Lower leg skin (tissue), 4 donors: ENCODE data around the gene PRDM15. TPM values are rescaled to one million over a fixed set of nuclear protein-coding genes. Genes with fewer than 3 reads are reported as not detected.

Experiments
- DNase-seq, 2 donors: peaks; one replicate each; pipeline ENCODE4 v3.0.0-alpha.2; 2019; ENCODE audit warnings: low spot score in 2 of 2
- H3K4me3 ChIP-seq: fragments of 200-600 bp; sonication (generic); 2 replicates; pipeline ENCODE4 v1.5.1; 2017; ENCODE audit warnings: mild to moderate bottlenecking, low read depth; ENCODE audit not compliant: poor library complexity, severe bottlenecking
- POLR2A ChIP-seq, 2 donors: fragments of 450-650 bp; IDR thresholded peaks; one replicate each; pipeline ENCODE4 v1.6.1; 2016 to 2017; ENCODE audit warnings: antibody characterized with exemption in 2 of 2, mild to moderate bottlenecking in 1 of 2, moderate library complexity in 1 of 2
- WGBS, 2 donors: methylation state at CpG; one replicate each; pipeline ENCODE4 v1.1.5; 2018; 5-methylcytosine and 5-hydroxymethylcytosine counted together
- intact Hi-C: fragments of 100-400 bp; cut with DNase I; formaldehyde crosslinking; loops from one replicate; pipeline ENCODE4 v1.15.0; 2023; ENCODE audit warnings: low total_unique reads
- total RNA-seq, 4 donors: library from RNA; depleted of rRNA; stranded (reverse); fragments of >200 nt; gene quantifications; one replicate each; pipeline ENCODE4 v1.1.0, GENCODE V29; 2016
- TF ChIP-seq, protein P1 (sequence below), 3 donors: fragments of 450-650 bp; IDR thresholded peaks; one replicate each; pipeline ENCODE4 v1.5.1; 2016; ENCODE audit warnings: antibody characterized with exemption in 3 of 3, mild to moderate bottlenecking in 3 of 3, moderate library complexity in 2 of 3

PRDM15 gene
- total RNA-seq, 4 donors from 2014 or later = 4.7 to 26.9 (median 9.1) TPM

GRCh38 chr21:41834926-41835663 lies 44.0 kb downstream of the PRDM15 start:
- intact Hi-C loops = no loop called here
- 96% methylated on average over 40 to 42 of the region's 42 CpGs for WGBS, 2 donors
- DNase-seq = peak in 1 of 2 donors; percentile 81
- H3K4me3 ChIP-seq = no peak overlapping the region
- TF ChIP-seq, protein P1, sequence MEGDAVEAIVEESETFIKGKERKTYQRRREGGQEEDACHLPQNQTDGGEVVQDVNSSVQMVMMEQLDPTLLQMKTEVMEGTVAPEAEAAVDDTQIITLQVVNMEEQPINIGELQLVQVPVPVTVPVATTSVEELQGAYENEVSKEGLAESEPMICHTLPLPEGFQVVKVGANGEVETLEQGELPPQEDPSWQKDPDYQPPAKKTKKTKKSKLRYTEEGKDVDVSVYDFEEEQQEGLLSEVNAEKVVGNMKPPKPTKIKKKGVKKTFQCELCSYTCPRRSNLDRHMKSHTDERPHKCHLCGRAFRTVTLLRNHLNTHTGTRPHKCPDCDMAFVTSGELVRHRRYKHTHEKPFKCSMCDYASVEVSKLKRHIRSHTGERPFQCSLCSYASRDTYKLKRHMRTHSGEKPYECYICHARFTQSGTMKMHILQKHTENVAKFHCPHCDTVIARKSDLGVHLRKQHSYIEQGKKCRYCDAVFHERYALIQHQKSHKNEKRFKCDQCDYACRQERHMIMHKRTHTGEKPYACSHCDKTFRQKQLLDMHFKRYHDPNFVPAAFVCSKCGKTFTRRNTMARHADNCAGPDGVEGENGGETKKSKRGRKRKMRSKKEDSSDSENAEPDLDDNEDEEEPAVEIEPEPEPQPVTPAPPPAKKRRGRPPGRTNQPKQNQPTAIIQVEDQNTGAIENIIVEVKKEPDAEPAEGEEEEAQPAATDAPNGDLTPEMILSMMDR (IDR thresholded peaks at IDR 0.05) = no peak
- TF ChIP-seq POLR2A (IDR thresholded peaks at IDR 0.05) = no peak

- no peak overlapping the region for H3K4me3 ChIP-seq
- intact Hi-C loops = no loop called here
- TF ChIP-seq, protein P1 (IDR thresholded peaks at IDR 0.05) = no peak
- no peak for TF ChIP-seq POLR2A (IDR thresholded peaks at IDR 0.05)
- WGBS, 2 donors = 87 to 90% methylated on average over 24 to 25 of the region's 25 CpGs
- DNase-seq = peak in 1 of 2 donors; percentile 79
These were observed 44.8 kb downstream of the PRDM15 start for GRCh38 chr21:41834252-41834925.

- H3K4me3 ChIP-seq = no peak overlapping the region
- 95 to 97% methylated on average over 13 of the region's 13 CpGs for WGBS, 2 donors
- TF ChIP-seq, protein P1 (IDR thresholded peaks at IDR 0.05) = no peak
- TF ChIP-seq POLR2A (IDR thresholded peaks at IDR 0.05) = no peak
- DNase-seq = peak in 1 of 2 donors; percentile 64
- intact Hi-C loops = no loop called here
These were observed 45.5 kb downstream of the PRDM15 start for GRCh38 chr21:41833497-41834115.

DNA sequence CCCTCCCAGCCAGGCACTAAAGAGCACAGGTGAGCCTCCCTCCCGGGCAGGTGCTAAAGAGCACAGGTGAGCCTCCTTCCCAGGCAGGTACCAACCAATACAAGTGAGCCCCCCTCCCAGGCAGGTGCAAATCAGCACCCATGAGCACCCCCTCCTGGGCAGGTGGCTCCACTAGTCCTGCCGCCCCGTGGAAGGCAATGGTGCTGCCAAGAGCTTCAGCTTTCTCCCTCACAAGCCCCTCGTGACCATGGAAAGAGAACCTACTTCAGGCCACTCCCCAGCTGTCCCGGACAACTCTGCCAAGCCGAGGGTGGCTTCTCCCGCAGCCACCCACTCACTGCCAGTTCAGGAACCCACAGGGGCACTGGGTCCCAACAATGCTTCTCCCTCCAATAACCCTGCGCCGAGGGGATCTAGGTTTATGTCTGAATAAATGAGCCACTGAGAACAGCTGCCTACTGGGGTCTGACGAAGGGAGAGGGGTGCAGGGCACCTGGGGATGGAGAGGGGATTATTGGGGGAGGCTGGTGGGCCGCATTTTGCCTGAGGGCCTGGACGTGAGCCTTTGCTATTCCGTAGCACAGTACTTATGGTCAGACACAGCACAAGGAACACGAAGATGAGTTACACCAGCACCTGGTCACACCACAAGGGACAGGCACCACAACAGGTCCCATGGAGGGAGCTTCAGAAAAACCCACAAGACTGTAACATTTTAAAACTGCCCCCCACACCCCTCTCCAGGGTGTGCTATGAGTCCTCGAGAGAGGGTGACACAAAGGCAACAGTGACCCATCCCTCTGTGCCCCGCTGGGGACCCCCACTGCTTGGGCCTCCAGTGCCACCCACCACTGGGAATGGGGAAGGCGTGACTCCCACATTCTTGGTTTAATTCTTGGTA lies 46.3 kb downstream of the PRDM15 start:
- intact Hi-C loops = no loop called here
- no peak overlapping the region for H3K4me3 ChIP-seq
- TF ChIP-seq, protein P1 (IDR thresholded peaks at IDR 0.05) = no peak
- TF ChIP-seq POLR2A (IDR thresholded peaks at IDR 0.05) = no peak
- 91 to 96% methylated on average over 14 to 17 of the region's 17 CpGs for WGBS, 2 donors
- peak in 1 of 2 donors; percentile 75 for DNase-seq

- H3K4me3 ChIP-seq = no peak overlapping the region
- no peak for TF ChIP-seq POLR2A (IDR thresholded peaks at IDR 0.05)
- TF ChIP-seq, protein P1 (IDR thresholded peaks at IDR 0.05) = no peak
- 86 to 90% methylated on average over 17 of the region's 17 CpGs for WGBS, 2 donors
- intact Hi-C loops = no loop called here
- peak in 1 of 2 donors; percentile 15 for DNase-seq
These were observed 47.1 kb downstream of the PRDM15 start for GRCh38 chr21:41831866-41832595.
